Hepatocyte (in vitro differentiated cells): Measurements from ENCODE around the gene WDR87. TPM values are rescaled to one million over a fixed set of nuclear protein-coding genes. Genes with fewer than 3 reads are reported as not detected.
"Not testable (repeated sequence)": the region's sequence is repeated elsewhere in the genome, so short reads cannot be mapped to it uniquely, and the experiment has no call there.

Experiments
- DNase-seq: peaks from one replicate; pipeline ENCODE4 v3.0.0-alpha.2; 2016; ENCODE audit warnings: low spot score
- H2AFZ ChIP-seq: fragments of 200-600 bp; sonication (generic); 2 replicates; pipeline ENCODE4 v1.6.0; 2016; ENCODE audit warnings: antibody characterized with exemption, mild to moderate bottlenecking
- H3K27ac ChIP-seq: fragments of 200-600 bp; sonication (generic); 2 replicates; pipeline ENCODE4 v1.5.1; 2016; ENCODE audit warnings: mild to moderate bottlenecking
- H3K27me3 ChIP-seq: fragments of 200-600 bp; sonication (generic); 2 replicates; pipeline ENCODE4 v1.6.1; 2016
- H3K36me3 ChIP-seq: fragments of 200-600 bp; sonication (generic); replicated peaks from 2 replicates; pipeline ENCODE4 v1.5.1; 2016; ENCODE audit warnings: low read depth; ENCODE audit not compliant: insufficient read depth
- H3K4me1 ChIP-seq: fragments of 200-600 bp; sonication (generic); 2 replicates; pipeline ENCODE4 v1.5.1; 2016; ENCODE audit warnings: mild to moderate bottlenecking, moderate library complexity; ENCODE audit not compliant: insufficient read depth
- H3K4me2 ChIP-seq: fragments of 200-600 bp; sonication (generic); 2 replicates; pipeline ENCODE4 v1.6.0; 2016
- H3K4me3 ChIP-seq: fragments of 200-600 bp; sonication (generic); 2 replicates; pipeline ENCODE4 v1.5.1; 2016; ENCODE audit warnings: mild to moderate bottlenecking
- H3K79me2 ChIP-seq: fragments of 200-600 bp; sonication (generic); 2 replicates; pipeline ENCODE4 v1.6.0; 2017; ENCODE audit warnings: mild to moderate bottlenecking
- H3K9me2 ChIP-seq: fragments of 200-600 bp; sonication (generic); replicated peaks from 2 replicates; pipeline ENCODE4 v1.6.0; 2017; ENCODE audit warnings: mild to moderate bottlenecking; ENCODE audit not compliant: insufficient read depth
- H3K9me3 ChIP-seq: fragments of 200-600 bp; sonication (generic); 2 replicates; pipeline ENCODE4 v1.5.1; 2016; ENCODE audit warnings: low read depth, mild to moderate bottlenecking
- H4K20me1 ChIP-seq: fragments of 200-600 bp; sonication (generic); 2 replicates; pipeline ENCODE4 v1.6.0; 2016; ENCODE audit warnings: mild to moderate bottlenecking; ENCODE audit not compliant: insufficient read depth, poor library complexity, severe bottlenecking
- CTCF ChIP-seq: fragments of 200-600 bp; sonication (generic); IDR thresholded peaks from 2 replicates; pipeline ENCODE4 v1.5.1; 2016; ENCODE audit warnings: antibody characterized with exemption, mild to moderate bottlenecking; ENCODE audit not compliant: poor library complexity
- EZH2 ChIP-seq: fragments of 200-600 bp; sonication (generic); IDR thresholded peaks from 2 replicates; pipeline ENCODE4 v1.6.1; 2016; ENCODE audit warnings: antibody characterized with exemption, mild to moderate bottlenecking, borderline replicate concordance
- EZH2phosphoT487 ChIP-seq: fragments of 200-600 bp; sonication (generic); IDR thresholded peaks from one replicate; pipeline ENCODE4 v1.6.1; 2018; ENCODE audit warnings: antibody characterized with exemption, mild to moderate bottlenecking, low read depth, moderate library complexity; ENCODE audit not compliant: unreplicated experiment, severe bottlenecking
- WGBS: methylation state at CpG from one replicate; pipeline ENCODE4 v1.1.6; 2016; ENCODE audit warnings: low lambda C conversion rate; ENCODE audit errors: missing lambda C conversion rate; 5-methylcytosine and 5-hydroxymethylcytosine counted together
- polyA plus RNA-seq: library from polyadenylated mRNA; unstranded; fragments of >200 nt; fragmentation: Nextera tagmentation; extraction: Ambion mirVana; gene quantifications from 2 replicates; pipeline ENCODE4 v1.2.1, GENCODE V29; 2016
- total RNA-seq: library from RNA; depleted of rRNA; stranded (reverse); fragments of >200 nt; gene quantifications from 2 replicates; pipeline ENCODE4 v1.2.3, GENCODE V29; 2014

Gene WDR87
- total and polyA plus RNA-seq, 2 experiments from 2014 or later, result not detected

- TF ChIP-seq EZH2phosphoT487, result no peak
- no peak for TF ChIP-seq EZH2
- H3K27ac ChIP-seq, result no peak overlapping the region
Observed at GRCh38 chr19:37869766-37870340, 36.5 kb downstream of the WDR87 start.

GRCh38 chr19:37867831-37868230 is 38.6 kb downstream of the WDR87 start:
- TF ChIP-seq EZH2phosphoT487 (no peak), CTCF (no peak), EZH2 (no peak)
- 50% methylated on average over 2 of the region's 2 CpGs for WGBS
- Histone ChIP-seq H3K36me3 (no peaks in the 10 kb centered on the region), H3K9me3 (no peaks in the 10 kb centered on the region), H4K20me1 (no peaks in the 10 kb centered on the region), H3K27me3 (no peaks in the 10 kb centered on the region), H3K9me2 (no peaks in the 10 kb centered on the region), H2AFZ (no peak overlapping the region), H3K27ac (no peak overlapping the region), H3K4me3 (no peak overlapping the region), H3K4me2 (no peak overlapping the region), H3K79me2 (no peaks in the 10 kb centered on the region), H3K4me1 (peaks cover 3% of the 10 kb centered on the region)
- DNase-seq, result peak; percentile 18

More at GRCh38 chr19:37869766-37870340, 36.5 kb downstream of the WDR87 start:
- Histone ChIP-seq H3K9me3 (no peaks in the 10 kb centered on the region), H2AFZ (no peak overlapping the region), H4K20me1 (no peaks in the 10 kb centered on the region), H3K36me3 (no peaks in the 10 kb centered on the region), H3K9me2 (no peaks in the 10 kb centered on the region), H3K4me1 (peaks cover 3% of the 10 kb centered on the region), H3K79me2 (no peaks in the 10 kb centered on the region), H3K4me3 (no peak overlapping the region), H3K27me3 (no peaks in the 10 kb centered on the region), H3K4me2 (no peak overlapping the region)
- no peak for DNase-seq
- WGBS, result 56% methylated on average over 4 of the region's 4 CpGs

- not testable (repeated sequence) for H3K4me1 ChIP-seq, H3K4me2 ChIP-seq, H3K36me3 ChIP-seq, H3K9me2 ChIP-seq, H3K4me3 ChIP-seq, H3K9me3 ChIP-seq, H3K79me2 ChIP-seq, H3K27ac ChIP-seq, H4K20me1 ChIP-seq, DNase-seq, H3K27me3 ChIP-seq, H2AFZ ChIP-seq
- 87% methylated on average over 8 of the region's 9 CpGs for WGBS
Observed at GRCh38 chr19:37865930-37866329, 40.5 kb downstream of the WDR87 start.

GRCh38 chr19:37864501-37864900 is 41.9 kb downstream of the WDR87 start:
- TF ChIP-seq CTCF (no peak), EZH2 (no peak), EZH2phosphoT487 (no peak)
- Histone ChIP-seq H3K4me1 (peaks cover 3% of the 10 kb centered on the region), H3K9me3 (no peaks in the 10 kb centered on the region), H3K9me2 (no peaks in the 10 kb centered on the region), H3K4me2 (no peak overlapping the region), H4K20me1 (no peaks in the 10 kb centered on the region), H3K79me2 (no peaks in the 10 kb centered on the region), H3K27ac (no peak overlapping the region), H3K27me3 (no peaks in the 10 kb centered on the region), H3K36me3 (no peaks in the 10 kb centered on the region), H2AFZ (no peak overlapping the region), H3K4me3 (no peak overlapping the region)
- DNase-seq, result no peak
- 95% methylated on average over 3 of the region's 3 CpGs for WGBS
